ENCODE measurements around the gene NEK10.

NEK10 gene

GRCh38 chr3:27138005-27138404 is 231.2 kb downstream of the NEK10 start:
- no peak for DNase-seq (ENCODE audit: low read depth)
- TF ChIP-seq CTCF (IDR thresholded peaks at IDR 0.05; ENCODE audit: insufficient read depth, low read depth, low read length, missing control alignments), result no peak
- no peak overlapping the region for H3K4me3 ChIP-seq (ENCODE audit: low read depth, low read length)

GRCh38 chr3:27134171-27134796 is 234.9 kb downstream of the NEK10 start:
- DNase-seq (ENCODE audit: low read depth), result peak; percentile 74
- TF ChIP-seq CTCF (IDR thresholded peaks at IDR 0.05; ENCODE audit: insufficient read depth, low read depth, low read length, missing control alignments), result peak; percentile 90
- H3K4me3 ChIP-seq (ENCODE audit: low read depth, low read length), result no peak overlapping the region

- H3K4me3 ChIP-seq (ENCODE audit: low read depth, low read length), result no peak overlapping the region
- no peak for DNase-seq (ENCODE audit: low read depth)
- TF ChIP-seq CTCF (IDR thresholded peaks at IDR 0.05; ENCODE audit: insufficient read depth, low read depth, low read length, missing control alignments), result no peak
Observed at GRCh38 chr3:27133060-27133459, 236.1 kb downstream of the NEK10 start.

GRCh38 chr3:27130796-27131195 is 238.4 kb downstream of the NEK10 start:
- no peak overlapping the region for H3K4me3 ChIP-seq (ENCODE audit: low read depth, low read length)
- DNase-seq (ENCODE audit: low read depth), result no peak
- no peak for TF ChIP-seq CTCF (IDR thresholded peaks at IDR 0.05; ENCODE audit: insufficient read depth, low read depth, low read length, missing control alignments)

- TF ChIP-seq CTCF (IDR thresholded peaks at IDR 0.05; ENCODE audit: insufficient read depth, low read depth, low read length, missing control alignments), result no peak
- no peak for DNase-seq (ENCODE audit: low read depth)
- no peak overlapping the region for H3K4me3 ChIP-seq (ENCODE audit: low read depth, low read length)
Observed at GRCh38 chr3:27127879-27128278, 241.3 kb downstream of the NEK10 start.

- no peak for TF ChIP-seq CTCF (IDR thresholded peaks at IDR 0.05; ENCODE audit: insufficient read depth, low read depth, low read length, missing control alignments)
- no peak for DNase-seq (ENCODE audit: low read depth)
- H3K4me3 ChIP-seq (ENCODE audit: low read depth, low read length), result no peak overlapping the region
Observed at GRCh38 chr3:27127195-27127594, 242.0 kb downstream of the NEK10 start.

All from GM12865 (cell line).